D721Med (cell line): ENCODE results near the gene AFAP1L1.
A peak's percentile ranks its signal among the peaks of the same experiment; 100 is the strongest.

Source experiments
- DNase-seq: peaks from one replicate; pipeline ENCODE4 v3.0.0; 2011; ENCODE audit warnings: low spot score; ENCODE audit not compliant: insufficient read length
- FAIRE-seq: peaks from 2 replicates; lab custom pipeline; 2011; peaks lifted over from hg19 to GRCh38; lab: Jason Lieb, UNC
- TF ChIP-seq, protein P1 (sequence below): IDR thresholded peaks from 2 replicates; pipeline ENCODE4 v1.5.1; 2012; ENCODE audit warnings: mild to moderate bottlenecking, control low read depth; ENCODE audit not compliant: insufficient read depth; ENCODE audit errors: missing control alignments

The AFAP1L1 gene

GRCh38 chr5:149362541-149362940 lies 90.9 kb downstream of the AFAP1L1 start:
- FAIRE-seq (no peak), DNase-seq (no peak)
- TF ChIP-seq, protein P1, sequence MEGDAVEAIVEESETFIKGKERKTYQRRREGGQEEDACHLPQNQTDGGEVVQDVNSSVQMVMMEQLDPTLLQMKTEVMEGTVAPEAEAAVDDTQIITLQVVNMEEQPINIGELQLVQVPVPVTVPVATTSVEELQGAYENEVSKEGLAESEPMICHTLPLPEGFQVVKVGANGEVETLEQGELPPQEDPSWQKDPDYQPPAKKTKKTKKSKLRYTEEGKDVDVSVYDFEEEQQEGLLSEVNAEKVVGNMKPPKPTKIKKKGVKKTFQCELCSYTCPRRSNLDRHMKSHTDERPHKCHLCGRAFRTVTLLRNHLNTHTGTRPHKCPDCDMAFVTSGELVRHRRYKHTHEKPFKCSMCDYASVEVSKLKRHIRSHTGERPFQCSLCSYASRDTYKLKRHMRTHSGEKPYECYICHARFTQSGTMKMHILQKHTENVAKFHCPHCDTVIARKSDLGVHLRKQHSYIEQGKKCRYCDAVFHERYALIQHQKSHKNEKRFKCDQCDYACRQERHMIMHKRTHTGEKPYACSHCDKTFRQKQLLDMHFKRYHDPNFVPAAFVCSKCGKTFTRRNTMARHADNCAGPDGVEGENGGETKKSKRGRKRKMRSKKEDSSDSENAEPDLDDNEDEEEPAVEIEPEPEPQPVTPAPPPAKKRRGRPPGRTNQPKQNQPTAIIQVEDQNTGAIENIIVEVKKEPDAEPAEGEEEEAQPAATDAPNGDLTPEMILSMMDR = no peak

DNA sequence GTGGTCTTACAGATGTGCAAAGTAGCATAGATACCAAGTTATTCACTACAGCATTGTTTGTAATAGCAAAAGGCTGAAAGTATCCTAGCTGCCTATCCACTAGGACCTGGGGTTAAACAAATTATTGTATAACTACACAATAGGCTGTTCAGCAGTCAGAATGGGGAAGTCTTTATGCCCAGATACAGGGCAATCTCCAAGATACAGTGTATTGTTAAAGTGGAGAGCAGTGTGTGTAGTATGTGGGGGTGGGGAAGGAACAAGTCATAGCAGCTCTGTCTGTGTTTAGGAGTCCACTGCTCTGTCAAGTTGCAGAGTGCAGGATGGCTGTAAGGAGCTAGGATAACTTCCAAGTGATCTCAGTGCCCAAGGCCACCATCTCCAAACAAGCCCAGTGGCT lies 91.7 kb downstream of the AFAP1L1 start:
- FAIRE-seq (no peak), DNase-seq (no peak)
- TF ChIP-seq, protein P1 = no peak

- FAIRE-seq = no peak
Measured at GRCh38 chr5:149363936-149364335, 92.3 kb downstream of the AFAP1L1 start.

GRCh38 chr5:149364719-149365118 lies 93.1 kb downstream of the AFAP1L1 start:
- DNase-seq (no peak), FAIRE-seq (no peak)
- TF ChIP-seq, protein P1 = no peak

More at GRCh38 chr5:149363936-149364335, 92.3 kb downstream of the AFAP1L1 start:
- DNase-seq = no peak
- TF ChIP-seq, protein P1 = no peak

- DNase-seq = no peak
- no peak for FAIRE-seq
- TF ChIP-seq, protein P1 = no peak
Measured at GRCh38 chr5:149365418-149365817, 93.8 kb downstream of the AFAP1L1 start.

DNA sequence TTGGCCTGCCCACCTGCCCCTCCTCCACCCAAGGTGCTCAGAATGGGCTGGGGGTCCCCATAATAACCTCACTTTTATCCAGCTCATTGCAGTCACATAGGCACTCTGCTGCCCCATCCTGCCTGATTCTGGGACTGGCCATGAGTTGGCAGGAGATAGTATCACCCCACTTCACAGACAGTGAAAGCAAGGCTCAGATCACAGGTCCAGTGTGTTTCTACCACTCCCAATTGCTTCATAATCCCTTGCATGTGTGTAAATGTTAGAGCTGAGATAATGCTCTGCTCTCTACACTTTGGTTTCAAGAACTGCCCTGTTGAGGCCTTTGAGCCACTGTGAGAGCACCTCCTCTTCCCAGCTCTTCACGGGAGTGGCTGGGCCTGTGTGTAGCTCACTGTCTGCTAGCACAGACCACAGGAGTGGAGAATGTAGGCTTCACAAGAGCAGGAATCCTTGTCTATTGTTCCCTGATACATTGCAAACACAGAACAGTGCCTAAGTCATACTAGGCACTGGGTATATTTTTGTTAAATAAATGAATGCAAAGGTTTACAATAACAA lies 94.6 kb downstream of the AFAP1L1 start:
- FAIRE-seq (no peak), DNase-seq (no peak)
- TF ChIP-seq, protein P1 = no peak

- FAIRE-seq = no peak
- TF ChIP-seq, protein P1 = peak; percentile 90
- peak; percentile 90 for DNase-seq
Measured at GRCh38 chr5:149367249-149367971, 95.8 kb downstream of the AFAP1L1 start.
